Measurements from ENCODE around the gene INPP1. TPM values are rescaled to one million over a fixed set of nuclear protein-coding genes. Genes with fewer than 3 reads are reported as not detected.

Gene INPP1
- total and polyA plus RNA-seq, 2 of the 8 experiments (the other 6 are each of a cell fraction or from before 2014, with no cell fraction given) = 0.88 to 3.0 TPM

DNA sequence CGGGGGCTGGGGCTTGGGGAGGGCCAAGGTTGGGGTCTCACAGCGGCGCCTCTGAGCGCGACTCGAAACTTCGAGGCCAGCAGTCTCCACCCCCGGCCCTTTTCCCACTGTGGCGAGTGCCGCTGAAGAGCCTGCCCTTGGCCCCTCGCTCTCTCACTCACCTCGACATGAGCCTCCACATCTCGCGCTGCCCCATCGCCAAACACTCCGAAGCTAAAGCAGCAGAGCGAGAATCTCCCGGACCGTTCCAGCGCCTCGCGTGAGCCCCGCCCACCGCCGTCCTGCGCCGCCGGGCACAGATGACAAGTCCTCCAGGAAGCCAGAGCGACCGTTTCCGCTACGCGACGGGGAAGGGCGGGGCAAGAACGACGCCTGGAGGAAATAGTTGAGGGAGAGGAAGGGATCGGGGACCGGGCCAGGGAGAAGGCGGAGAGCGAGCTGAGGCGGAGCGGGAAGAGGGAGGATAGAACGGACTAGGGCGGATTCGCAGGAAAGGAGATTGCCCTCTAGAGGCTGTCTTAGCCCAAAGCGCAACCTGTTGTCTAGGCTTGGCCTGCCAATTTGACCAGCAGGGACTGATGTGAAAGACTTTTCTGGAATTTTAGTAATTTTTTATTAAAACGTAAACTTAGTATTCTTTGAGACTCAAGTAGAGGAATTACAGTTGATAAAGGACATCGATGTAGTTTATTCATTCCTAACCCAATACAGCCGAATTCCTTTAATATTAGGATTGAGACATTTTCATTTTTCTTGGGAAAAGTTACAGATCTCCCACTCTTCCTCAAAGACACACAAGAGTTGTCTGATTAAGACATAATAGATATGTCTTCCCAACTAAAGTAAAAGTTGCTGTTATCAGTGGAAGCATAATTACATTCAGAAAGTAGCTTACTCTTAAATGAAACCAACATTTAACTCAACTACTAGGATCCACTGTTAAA is 23.6 kb upstream of the INPP1 start, which contains the start of gene HIBCH (continued):
- TF ChIP-seq RNF2 (IDR thresholded peaks at IDR 0.05; ENCODE audit: borderline replicate concordance, low read depth, low read length, missing control alignments, poor library complexity, severe bottlenecking) (no peak), GABPA (IDR thresholded peaks at IDR 0.05; ENCODE audit: borderline replicate concordance, insufficient read depth, low read length) (no peak), JUN (IDR thresholded peaks at IDR 0.05; ENCODE audit: low read depth, low read length) (no peak), TEAD4 (IDR thresholded peaks at IDR 0.05; ENCODE audit: low read depth, low read length) (no peak), EGR1 (IDR thresholded peaks at IDR 0.05; ENCODE audit: borderline replicate concordance, low read depth, low read length) (peak; percentile 89), YY1 (IDR thresholded peaks at IDR 0.05; ENCODE audit: low read depth, low read length) (peak; percentile 64; the same call in 1 of the 2 replicates), BACH1 (IDR thresholded peaks at IDR 0.05; ENCODE audit: low read length) (no peak), CHD2 (IDR thresholded peaks at IDR 0.05; ENCODE audit: low read length) (peak; percentile 91), MAFK (IDR thresholded peaks at IDR 0.05; ENCODE audit: low read depth, low read length) (no peak), TAF7 (optimal IDR thresholded peaks at IDR 0.05; ENCODE audit: borderline replicate concordance, low read depth, low read length) (peak; percentile 73), ASH2L (IDR thresholded peaks at IDR 0.05; ENCODE audit: low read length) (peak; percentile 91), SAP30 (IDR thresholded peaks at IDR 0.05; ENCODE audit: insufficient read depth, insufficient replicate concordance, low read length) (no peak), FOSL1 (IDR thresholded peaks at IDR 0.05; ENCODE audit: insufficient read depth, low read depth, low read length) (no peak)

All from H1 (cell line).